Measurements from ENCODE around the gene C12orf42. TPM values are rescaled to one million over a fixed set of nuclear protein-coding genes. Genes with fewer than 3 reads are reported as not detected.

Gene C12orf42
- total and polyA plus RNA-seq, 2 donors from 2014 or later = 0.94 TPM; not detected in 1

GRCh38 chr12:103314786-103315185 is 181.0 kb downstream of the C12orf42 start:
- no peak for TF ChIP-seq CTCF (IDR thresholded peaks at IDR 0.05; ENCODE audit: borderline replicate concordance, extremely low read depth, insufficient read depth)
- no peaks in the 10 kb centered on the region for H3K27me3 ChIP-seq (ENCODE audit: control insufficient read depth, insufficient read depth, low read length)

GRCh38 chr12:103313894-103314293 is 181.9 kb downstream of the C12orf42 start:
- H3K36me3 ChIP-seq (ENCODE audit: control insufficient read depth in 2 of 3, insufficient read depth in 3 of 3, low read length in 3 of 3) = no peaks in the 10 kb centered on the region
- H3K4me3 ChIP-seq (ENCODE audit: low read length in 3 of 3) = no peak overlapping the region
- no peaks in the 10 kb centered on the region for H3K27me3 ChIP-seq (ENCODE audit: control insufficient read depth, insufficient read depth, low read length)
- TF ChIP-seq CTCF (IDR thresholded peaks at IDR 0.05; ENCODE audit: borderline replicate concordance, extremely low read depth, insufficient read depth) = no peak
- no peak for DNase-seq
- no peaks in the 10 kb centered on the region for H3K4me1 ChIP-seq (ENCODE audit: control insufficient read depth in 2 of 3, insufficient read depth in 2 of 3, low read depth in 1 of 3, low read length in 3 of 3)
- no peak overlapping the region for H3K9ac ChIP-seq (ENCODE audit: low read length in 3 of 3)
- intact Hi-C loops (cut with DNase I) = no loop called here
- FAIRE-seq = no peak
- H3K27ac ChIP-seq (ENCODE audit: low read depth in 2 of 2, low read length in 2 of 2) = no peak overlapping the region
- H3K9me3 ChIP-seq (ENCODE audit: control insufficient read depth in 2 of 3, insufficient read depth in 1 of 3, low read length in 3 of 3) = no peaks in the 10 kb centered on the region

More at GRCh38 chr12:103314786-103315185, 181.0 kb downstream of the C12orf42 start:
- no peak overlapping the region for H3K4me3 ChIP-seq (ENCODE audit: low read length in 3 of 3)
- DNase-seq (no peak), FAIRE-seq (no peak)
- H3K9me3 ChIP-seq (ENCODE audit: control insufficient read depth in 2 of 3, insufficient read depth in 1 of 3, low read length in 3 of 3) = no peaks in the 10 kb centered on the region
- no peak overlapping the region for H3K27ac ChIP-seq (ENCODE audit: low read depth in 2 of 2, low read length in 2 of 2)
- H3K36me3 ChIP-seq (ENCODE audit: control insufficient read depth in 2 of 3, insufficient read depth in 3 of 3, low read length in 3 of 3) = no peaks in the 10 kb centered on the region
- H3K4me1 ChIP-seq (ENCODE audit: control insufficient read depth in 2 of 3, insufficient read depth in 2 of 3, low read depth in 1 of 3, low read length in 3 of 3) = no peaks in the 10 kb centered on the region
- no peak overlapping the region for H3K9ac ChIP-seq (ENCODE audit: low read length in 3 of 3)
- intact Hi-C loops (cut with DNase I) = no loop called here

- no peak for DNase-seq
- no peak for TF ChIP-seq CTCF (IDR thresholded peaks at IDR 0.05; ENCODE audit: borderline replicate concordance, extremely low read depth, insufficient read depth)
Measured at GRCh38 chr12:103312742-103313354, 182.9 kb downstream of the C12orf42 start.

More at GRCh38 chr12:103312742-103313354, 182.9 kb downstream of the C12orf42 start:
- intact Hi-C loops (cut with DNase I) = no loop called here
- Histone ChIP-seq H3K27ac (ENCODE audit: low read depth in 2 of 2, low read length in 2 of 2) (no peak overlapping the region), H3K27me3 (ENCODE audit: control insufficient read depth, insufficient read depth, low read length) (no peaks in the 10 kb centered on the region), H3K9me3 (ENCODE audit: control insufficient read depth in 2 of 3, insufficient read depth in 1 of 3, low read length in 3 of 3) (no peaks in the 10 kb centered on the region), H3K4me3 (ENCODE audit: low read length in 3 of 3) (no peak overlapping the region), H3K4me1 (ENCODE audit: control insufficient read depth in 2 of 3, insufficient read depth in 2 of 3, low read depth in 1 of 3, low read length in 3 of 3) (no peaks in the 10 kb centered on the region), H3K9ac (ENCODE audit: low read length in 3 of 3) (no peak overlapping the region), H3K36me3 (ENCODE audit: control insufficient read depth in 2 of 3, insufficient read depth in 3 of 3, low read length in 3 of 3) (no peaks in the 10 kb centered on the region)
- FAIRE-seq = no peak

Data from kidney (tissue), 14 donors.